Measurements from ENCODE around the gene HEATR3.
A peak's percentile ranks its signal among the peaks of the same experiment; 100 is the strongest.

HEATR3 gene

GRCh38 chr16:50093607-50094539 is 28.1 kb downstream of the HEATR3 start:
- TF ChIP-seq CTCF (IDR thresholded peaks at IDR 0.05), result no peak
- DNase-seq (ENCODE audit: low spot score), result no peak
- no peak overlapping the region for H3K4me3 ChIP-seq
- H3K27ac ChIP-seq, result peak overlapping the region in 1 of 2 donors; percentile 76

GRCh38 chr16:50096791-50097190 is 31.0 kb downstream of the HEATR3 start:
- Histone ChIP-seq H3K27ac (no peak overlapping the region), H3K4me3 (no peak overlapping the region)
- no peak for DNase-seq (ENCODE audit: low spot score)
- no peak for TF ChIP-seq CTCF (IDR thresholded peaks at IDR 0.05)

- no peak for TF ChIP-seq CTCF (IDR thresholded peaks at IDR 0.05)
- no peak overlapping the region for H3K4me3 ChIP-seq
- H3K27ac ChIP-seq, result no peak overlapping the region
- no peak for DNase-seq (ENCODE audit: low spot score)
Observed at GRCh38 chr16:50099957-50100648, 34.3 kb downstream of the HEATR3 start.

- H3K4me3 ChIP-seq, result no peak overlapping the region
- no peak for DNase-seq (ENCODE audit: low spot score)
- no peak overlapping the region for H3K27ac ChIP-seq
- TF ChIP-seq CTCF (IDR thresholded peaks at IDR 0.05), result no peak
Observed at GRCh38 chr16:50102051-50102746, 36.4 kb downstream of the HEATR3 start.

- TF ChIP-seq CTCF (IDR thresholded peaks at IDR 0.05), result no peak
Observed at GRCh38 chr16:50103764-50104163, 38.0 kb downstream of the HEATR3 start.

GRCh38 chr16:50114357-50115129 is 48.8 kb downstream of the HEATR3 start:
- Histone ChIP-seq H3K4me3 (no peak overlapping the region), H3K27ac (no peak overlapping the region)
- DNase-seq (ENCODE audit: low spot score), result no peak
- no peak for TF ChIP-seq CTCF (IDR thresholded peaks at IDR 0.05)

More at GRCh38 chr16:50103764-50104163, 38.0 kb downstream of the HEATR3 start:
- DNase-seq (ENCODE audit: low spot score), result no peak
- no peak overlapping the region for H3K4me3 ChIP-seq
- no peak overlapping the region for H3K27ac ChIP-seq

Measured in coronary artery (tissue), 2 donors.